ENCODE measurements around the gene TOP2B. TPM values are rescaled to one million over a fixed set of nuclear protein-coding genes. Genes with fewer than 3 reads are reported as not detected.

Gene TOP2B
- total and polyA plus RNA-seq, 2 donors (not counting 1 experiment from before 2014, with no cell fraction given) = 56.2 to 71.2 TPM

DNA sequence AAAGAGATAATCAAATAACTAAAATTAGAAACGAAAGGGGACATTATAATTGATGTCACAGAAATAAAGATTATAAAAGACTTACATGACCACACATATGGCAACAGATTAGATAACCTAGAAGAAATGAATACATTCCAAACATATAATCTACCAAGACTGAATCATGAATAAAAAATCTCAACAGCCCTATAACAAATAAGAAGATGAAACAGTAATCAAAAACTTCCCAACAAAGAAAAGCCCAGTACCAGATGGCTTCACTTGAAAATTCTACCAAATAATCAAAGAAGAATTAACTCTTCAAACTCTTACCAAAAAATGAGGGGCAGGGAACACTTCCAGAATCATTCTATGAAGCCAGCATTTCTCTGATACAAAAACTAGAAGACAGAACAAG is 11.8 kb downstream of the TOP2B start:
- Histone ChIP-seq H3K27me3 (ENCODE audit: control insufficient read depth, insufficient read depth, low read length) (no peaks in the 10 kb centered on the region), H3K9me3 (ENCODE audit: control insufficient read depth, insufficient read depth, low read depth, low read length) (no peaks in the 10 kb centered on the region), H3K79me2 (ENCODE audit: control insufficient read depth, insufficient read depth, low read length) (peaks cover 69% of the 10 kb centered on the region), H2AFZ (ENCODE audit: low read length) (no peak overlapping the region), H4K20me1 (ENCODE audit: control insufficient read depth, extremely low read depth, insufficient read depth, low read length) (no peaks in the 10 kb centered on the region), H3K9ac (ENCODE audit: insufficient read depth, low read length) (no peak overlapping the region), H3K36me3 (ENCODE audit: control insufficient read depth, insufficient read depth, low read length) (no peaks in the 10 kb centered on the region), H3K4me1 (ENCODE audit: control insufficient read depth, extremely low read depth, insufficient read depth, low read length) (no peaks in the 10 kb centered on the region), H3K27ac (ENCODE audit: insufficient read depth, low read length) (no peak overlapping the region), H3K4me2 (ENCODE audit: extremely low read depth, insufficient read depth, low read length) (no peak overlapping the region), H3K4me3 (replicated peaks in 1 of 4; ENCODE audit: control extremely low read depth in 1 of 4, insufficient read depth in 1 of 4, low read depth in 3 of 4, low read length in 4 of 4) (no peak overlapping the region)
- TF ChIP-seq, protein P1, sequence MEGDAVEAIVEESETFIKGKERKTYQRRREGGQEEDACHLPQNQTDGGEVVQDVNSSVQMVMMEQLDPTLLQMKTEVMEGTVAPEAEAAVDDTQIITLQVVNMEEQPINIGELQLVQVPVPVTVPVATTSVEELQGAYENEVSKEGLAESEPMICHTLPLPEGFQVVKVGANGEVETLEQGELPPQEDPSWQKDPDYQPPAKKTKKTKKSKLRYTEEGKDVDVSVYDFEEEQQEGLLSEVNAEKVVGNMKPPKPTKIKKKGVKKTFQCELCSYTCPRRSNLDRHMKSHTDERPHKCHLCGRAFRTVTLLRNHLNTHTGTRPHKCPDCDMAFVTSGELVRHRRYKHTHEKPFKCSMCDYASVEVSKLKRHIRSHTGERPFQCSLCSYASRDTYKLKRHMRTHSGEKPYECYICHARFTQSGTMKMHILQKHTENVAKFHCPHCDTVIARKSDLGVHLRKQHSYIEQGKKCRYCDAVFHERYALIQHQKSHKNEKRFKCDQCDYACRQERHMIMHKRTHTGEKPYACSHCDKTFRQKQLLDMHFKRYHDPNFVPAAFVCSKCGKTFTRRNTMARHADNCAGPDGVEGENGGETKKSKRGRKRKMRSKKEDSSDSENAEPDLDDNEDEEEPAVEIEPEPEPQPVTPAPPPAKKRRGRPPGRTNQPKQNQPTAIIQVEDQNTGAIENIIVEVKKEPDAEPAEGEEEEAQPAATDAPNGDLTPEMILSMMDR (conservative IDR thresholded peaks at IDR 0.05 in 1 of 2, IDR thresholded peaks at IDR 0.05 in 1 of 2; ENCODE audit: low read depth in 1 of 2, low read length in 2 of 2) = no peak
- no peak for TF ChIP-seq EZH2 (IDR thresholded peaks at IDR 0.05; ENCODE audit: low read length, missing control alignments)
- peak in 1 of 2 donors; percentile 39 for DNase-seq (ENCODE audit: low read depth in 2 of 2)

DNA sequence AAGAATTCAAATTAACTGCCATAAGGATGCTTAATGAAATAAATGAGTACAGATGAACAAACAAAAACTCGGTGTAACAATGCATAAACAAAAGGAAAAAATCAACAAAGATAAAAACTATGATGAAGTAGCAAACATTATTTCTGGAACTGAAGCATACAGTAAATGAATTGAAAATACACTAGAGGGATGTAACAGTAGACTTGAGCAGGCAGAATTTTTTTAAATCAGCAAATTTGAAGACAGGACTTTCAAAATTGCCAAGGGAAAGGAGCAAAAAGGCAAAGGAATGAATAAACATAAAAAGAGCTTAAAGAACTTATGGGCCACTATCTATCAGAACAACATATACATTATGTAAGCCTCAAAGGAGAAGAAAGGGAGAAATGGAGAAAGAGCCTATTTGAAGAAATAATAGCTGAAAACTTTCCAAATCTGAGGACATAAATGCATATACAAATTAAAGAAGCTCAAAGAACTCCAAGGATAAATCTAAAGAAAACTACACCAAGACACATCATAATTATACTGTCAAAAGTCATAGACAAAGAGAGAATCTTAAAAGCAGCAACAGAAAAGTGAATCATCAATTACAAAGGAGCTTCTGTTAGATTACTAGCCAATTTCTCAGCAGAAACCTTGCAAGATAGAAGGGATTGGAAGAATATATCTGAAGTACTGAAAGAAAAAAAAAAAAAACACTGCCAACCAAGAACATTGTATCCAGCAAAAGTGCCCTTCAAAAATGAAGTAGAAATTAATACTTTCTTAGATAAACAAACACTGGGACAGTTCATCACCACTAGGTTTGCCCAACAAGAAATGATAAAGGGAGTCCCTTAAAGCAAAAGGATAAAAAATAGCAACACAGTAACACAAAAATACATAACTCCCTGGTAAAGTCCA is 15.5 kb downstream of the TOP2B start:
- no peak overlapping the region for H2AFZ ChIP-seq (ENCODE audit: low read length)
- H3K4me3 ChIP-seq (replicated peaks in 1 of 4; ENCODE audit: control extremely low read depth in 1 of 4, insufficient read depth in 1 of 4, low read depth in 3 of 4, low read length in 4 of 4) = no peak overlapping the region
- H3K27ac ChIP-seq (ENCODE audit: insufficient read depth, low read length) = no peak overlapping the region
- peaks cover 2% of the 10 kb centered on the region for H4K20me1 ChIP-seq (ENCODE audit: control insufficient read depth, extremely low read depth, insufficient read depth, low read length)
- no peaks in the 10 kb centered on the region for H3K9me3 ChIP-seq (ENCODE audit: control insufficient read depth, insufficient read depth, low read depth, low read length)
- H3K27me3 ChIP-seq (ENCODE audit: control insufficient read depth, insufficient read depth, low read length) = no peaks in the 10 kb centered on the region
- H3K4me2 ChIP-seq (ENCODE audit: extremely low read depth, insufficient read depth, low read length) = no peak overlapping the region
- peaks cover 54% of the 10 kb centered on the region for H3K79me2 ChIP-seq (ENCODE audit: control insufficient read depth, insufficient read depth, low read length)
- no peaks in the 10 kb centered on the region for H3K4me1 ChIP-seq (ENCODE audit: control insufficient read depth, extremely low read depth, insufficient read depth, low read length)
- no peak overlapping the region for H3K9ac ChIP-seq (ENCODE audit: insufficient read depth, low read length)
- TF ChIP-seq EZH2 (IDR thresholded peaks at IDR 0.05; ENCODE audit: low read length, missing control alignments) = no peak
- TF ChIP-seq, protein P1 (conservative IDR thresholded peaks at IDR 0.05 in 1 of 2, IDR thresholded peaks at IDR 0.05 in 1 of 2; ENCODE audit: low read depth in 1 of 2, low read length in 2 of 2) = no peak
- no peak for DNase-seq (ENCODE audit: low read depth in 2 of 2)
- no peaks in the 10 kb centered on the region for H3K36me3 ChIP-seq (ENCODE audit: control insufficient read depth, insufficient read depth, low read length)

DNA sequence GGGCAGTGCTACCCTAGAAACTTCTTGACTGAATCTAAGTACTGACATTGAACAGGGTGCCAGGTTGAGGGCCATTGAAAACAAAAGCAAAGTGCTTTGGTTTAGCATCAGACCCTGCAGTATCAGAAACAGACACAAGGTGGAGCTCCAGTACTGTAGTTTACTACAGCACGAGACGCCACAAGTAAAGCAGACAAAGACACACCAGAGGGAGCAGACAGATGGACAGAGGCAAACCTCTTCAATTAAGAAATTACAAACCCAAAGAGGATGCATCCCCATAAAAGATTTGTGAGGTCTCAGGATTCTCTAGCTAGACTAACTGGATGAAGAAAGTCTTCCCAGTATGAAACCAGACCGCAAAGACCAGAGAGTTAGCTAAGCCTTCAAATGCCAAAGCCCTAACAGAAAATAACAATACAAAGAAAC is 16.6 kb downstream of the TOP2B start:
- Histone ChIP-seq H3K9me3 (ENCODE audit: control insufficient read depth, insufficient read depth, low read depth, low read length) (no peaks in the 10 kb centered on the region), H3K27me3 (ENCODE audit: control insufficient read depth, insufficient read depth, low read length) (no peaks in the 10 kb centered on the region), H3K36me3 (ENCODE audit: control insufficient read depth, insufficient read depth, low read length) (no peaks in the 10 kb centered on the region), H3K4me3 (replicated peaks in 1 of 4; ENCODE audit: control extremely low read depth in 1 of 4, insufficient read depth in 1 of 4, low read depth in 3 of 4, low read length in 4 of 4) (no peak overlapping the region), H3K27ac (ENCODE audit: insufficient read depth, low read length) (no peak overlapping the region), H4K20me1 (ENCODE audit: control insufficient read depth, extremely low read depth, insufficient read depth, low read length) (peaks cover 2% of the 10 kb centered on the region), H2AFZ (ENCODE audit: low read length) (no peak overlapping the region), H3K4me2 (ENCODE audit: extremely low read depth, insufficient read depth, low read length) (no peak overlapping the region), H3K9ac (ENCODE audit: insufficient read depth, low read length) (no peak overlapping the region), H3K79me2 (ENCODE audit: control insufficient read depth, insufficient read depth, low read length) (peaks cover 45% of the 10 kb centered on the region), H3K4me1 (ENCODE audit: control insufficient read depth, extremely low read depth, insufficient read depth, low read length) (no peaks in the 10 kb centered on the region)
- DNase-seq (ENCODE audit: low read depth in 2 of 2) = peak; percentile 63 to 86
- TF ChIP-seq EZH2 (IDR thresholded peaks at IDR 0.05; ENCODE audit: low read length, missing control alignments) = no peak
- TF ChIP-seq, protein P1 (conservative IDR thresholded peaks at IDR 0.05 in 1 of 2, IDR thresholded peaks at IDR 0.05 in 1 of 2; ENCODE audit: low read depth in 1 of 2, low read length in 2 of 2) = peak; percentile 97
